Erythroblast (primary cell): ENCODE measurements around the gene SETD6.

Experiments used
- DNase-seq, 2 experiments: peaks; one replicate each; lab custom pipeline; 2025; lab: John Stamatoyannopoulos, UW
- GATA1 ChIP-seq: IDR thresholded peaks from 2 replicates; pipeline ENCODE4 v1.6.1; 2011; ENCODE audit warnings: low read depth, mild to moderate bottlenecking, control low read depth, low read length, moderate library complexity
- POLR2A ChIP-seq: IDR thresholded peaks from 2 replicates; pipeline ENCODE4 v1.6.1; 2011; ENCODE audit warnings: mild to moderate bottlenecking, low read length

Gene SETD6, protein sequence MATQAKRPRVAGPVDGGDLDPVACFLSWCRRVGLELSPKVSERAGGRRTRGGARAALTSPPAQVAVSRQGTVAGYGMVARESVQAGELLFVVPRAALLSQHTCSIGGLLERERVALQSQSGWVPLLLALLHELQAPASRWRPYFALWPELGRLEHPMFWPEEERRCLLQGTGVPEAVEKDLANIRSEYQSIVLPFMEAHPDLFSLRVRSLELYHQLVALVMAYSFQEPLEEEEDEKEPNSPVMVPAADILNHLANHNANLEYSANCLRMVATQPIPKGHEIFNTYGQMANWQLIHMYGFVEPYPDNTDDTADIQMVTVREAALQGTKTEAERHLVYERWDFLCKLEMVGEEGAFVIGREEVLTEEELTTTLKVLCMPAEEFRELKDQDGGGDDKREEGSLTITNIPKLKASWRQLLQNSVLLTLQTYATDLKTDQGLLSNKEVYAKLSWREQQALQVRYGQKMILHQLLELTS

DNA sequence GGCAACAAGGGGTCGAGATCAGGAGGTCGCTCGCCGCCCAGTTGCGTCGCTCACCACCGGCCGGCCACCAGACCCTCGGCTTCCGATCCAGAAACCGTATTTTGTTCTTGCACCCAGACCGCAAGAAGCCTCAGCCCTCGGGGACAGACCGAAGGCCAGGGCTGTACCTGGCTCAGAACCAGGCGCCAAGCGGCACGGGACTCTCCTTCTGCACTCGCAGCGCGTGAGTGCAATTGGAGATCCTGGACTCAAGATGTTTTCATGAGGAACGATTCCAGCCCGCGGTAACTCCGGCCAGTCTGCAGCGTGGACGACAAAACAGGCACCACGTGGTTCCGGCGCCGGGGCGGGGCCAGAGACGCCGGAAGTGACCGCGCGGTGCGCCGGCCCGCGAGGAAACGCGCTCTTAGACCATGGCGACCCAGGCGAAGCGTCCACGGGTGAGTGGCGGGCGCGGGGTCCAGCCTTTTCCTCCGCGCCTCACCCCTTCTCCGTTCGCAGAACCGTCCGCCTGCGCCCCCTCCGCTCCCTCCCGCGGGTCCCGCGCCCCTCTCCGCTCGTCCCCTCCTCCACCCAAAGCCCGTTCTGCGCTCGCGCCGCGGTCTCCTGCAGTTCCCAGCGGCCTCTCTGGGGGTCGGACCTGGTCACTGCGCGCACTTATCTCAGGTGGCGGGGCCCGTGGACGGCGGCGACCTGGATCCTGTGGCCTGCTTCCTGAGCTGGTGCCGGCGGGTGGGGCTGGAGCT is at the start of gene SETD6:
Gene SETD6, plus strand, starts transcription at position 393 of the 746 bp plus-strand sequence. Its CDS starts 21 bp downstream, at position 414.
- TF ChIP-seq GATA1 (no peak), POLR2A (peak; percentile 51)

DNA sequence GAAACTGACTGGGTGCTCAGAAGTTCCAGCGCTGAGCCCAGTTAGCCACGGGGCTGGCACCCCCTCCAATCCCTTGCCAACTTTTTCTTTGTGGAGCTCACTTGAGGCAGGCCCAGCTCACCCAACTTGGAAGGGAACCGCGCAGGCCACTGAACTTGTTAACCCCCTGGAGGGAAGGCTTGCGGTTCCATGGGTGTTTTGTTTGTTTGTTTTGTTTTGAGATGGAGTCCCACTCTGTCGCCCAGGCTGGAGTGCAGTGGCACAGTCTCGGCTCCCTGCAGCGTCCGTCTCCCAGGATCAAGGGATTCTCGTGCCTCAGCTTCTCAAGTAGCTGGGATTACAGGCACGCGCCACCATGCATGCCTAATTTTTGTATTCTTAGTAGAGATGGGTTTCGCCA is 49.5 kb upstream of the SETD6 start:
- no peak for TF ChIP-seq POLR2A
- TF ChIP-seq GATA1: no peak

More for the DNA sequence above, at the start of gene SETD6:
- DNase-seq: peak; percentile 89 to 92

DNA sequence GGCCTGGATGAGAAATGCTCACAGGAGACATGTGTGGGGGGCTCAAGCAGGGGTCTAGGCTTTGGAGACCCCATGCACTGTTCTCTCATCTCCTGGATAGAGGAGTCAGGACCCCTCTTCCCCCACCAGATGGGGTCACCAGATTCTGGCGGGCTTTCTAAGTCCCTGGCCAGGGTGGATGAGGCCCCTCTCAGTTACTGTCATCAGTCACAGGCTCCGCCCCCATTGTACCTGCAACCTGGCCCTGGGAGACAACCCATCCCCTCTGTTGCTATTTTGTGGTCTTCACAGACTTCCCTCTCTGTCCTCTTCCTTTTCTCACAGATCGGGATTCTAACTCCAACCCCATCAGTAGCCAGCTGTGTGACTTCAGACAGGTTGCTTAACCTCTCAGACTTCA is 48.9 kb upstream of the SETD6 start:
- DNase-seq: no peak
- TF ChIP-seq POLR2A (no peak), GATA1 (no peak)

More for the DNA sequence above, 49.5 kb upstream of the SETD6 start:
- DNase-seq: no peak

DNA sequence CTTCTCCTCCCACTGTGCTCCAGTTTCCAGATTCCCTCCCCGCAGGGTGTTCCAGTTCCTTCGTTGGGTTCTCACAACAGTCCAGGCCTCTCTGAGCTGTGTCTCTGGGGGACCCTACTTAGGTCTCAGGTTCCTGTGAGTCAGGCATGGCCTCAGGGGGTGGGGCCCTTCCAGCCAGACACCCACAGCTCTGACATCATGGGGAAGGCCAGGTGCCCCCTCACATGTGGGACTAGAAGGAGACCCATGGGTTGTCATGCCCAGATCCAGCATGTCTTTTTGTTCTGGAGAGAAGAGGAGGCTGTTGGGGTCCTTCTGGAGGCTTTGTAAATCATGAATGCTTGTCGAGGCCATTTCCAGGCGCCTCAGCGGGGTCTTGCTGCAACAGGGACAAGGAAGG is 47.4 kb upstream of the SETD6 start:
- no peak for TF ChIP-seq POLR2A
- no peak for TF ChIP-seq GATA1

DNA sequence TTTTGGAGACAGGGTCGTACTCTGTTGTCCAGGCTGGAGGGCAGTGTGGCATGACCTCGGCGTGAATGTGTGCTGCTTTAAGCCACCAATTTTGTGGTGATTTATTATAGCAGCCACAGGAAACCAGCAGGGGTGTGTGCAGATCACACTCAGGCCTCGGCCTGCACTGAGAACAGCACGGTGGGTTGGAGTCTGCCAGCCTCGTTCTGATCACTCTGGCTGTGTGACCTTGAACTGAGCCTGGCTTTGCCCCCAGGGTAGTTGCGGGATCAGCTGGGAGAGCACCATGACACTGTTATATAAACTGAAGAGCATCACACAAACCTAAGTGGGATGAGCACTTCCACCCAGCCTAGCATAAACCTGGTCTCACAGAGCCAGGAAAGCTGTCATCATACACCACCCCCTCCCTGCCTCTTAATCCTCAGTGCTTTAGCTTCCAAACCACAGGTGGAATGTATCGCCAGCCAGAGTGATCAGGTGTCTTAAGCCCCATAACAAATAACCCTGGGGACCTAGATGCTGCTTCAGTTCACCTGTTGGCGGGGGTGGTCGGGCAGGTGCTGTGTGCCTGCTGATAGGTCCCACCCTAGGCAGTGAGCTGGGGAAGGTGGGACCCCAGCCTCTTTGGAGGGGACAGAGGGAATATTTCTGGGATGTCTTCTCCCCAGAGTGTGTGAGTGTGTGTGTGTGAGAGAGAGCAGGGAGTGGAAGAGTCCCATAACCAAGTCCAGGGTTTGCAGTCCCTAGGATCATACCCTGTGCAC is 43.9 kb upstream of the SETD6 start:
- TF ChIP-seq GATA1 (no peak), POLR2A (no peak)
- DNase-seq: no peak

More for the DNA sequence above, 47.4 kb upstream of the SETD6 start:
- no peak for DNase-seq

DNA sequence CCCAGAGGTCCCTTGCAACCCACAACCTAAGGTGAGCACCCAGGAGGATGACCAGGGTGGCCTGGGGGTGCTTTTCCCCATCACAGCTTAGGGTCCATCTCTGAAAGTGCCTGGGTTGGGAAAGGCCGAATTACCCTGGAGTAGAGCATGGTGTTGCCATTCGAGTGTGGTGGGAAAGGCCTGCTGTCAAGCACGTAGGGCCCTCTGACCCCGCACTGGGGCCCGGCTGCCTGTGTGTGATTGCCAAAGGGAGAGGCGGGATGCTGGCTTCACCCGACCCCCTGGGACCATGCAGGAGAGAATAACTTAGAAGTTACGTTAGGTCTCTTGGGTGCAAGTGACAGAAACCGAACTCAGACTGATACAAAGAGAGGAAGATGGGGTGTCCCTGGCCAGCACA is 43.1 kb upstream of the SETD6 start:
- no peak for TF ChIP-seq GATA1
- no peak for TF ChIP-seq POLR2A
- no peak for DNase-seq

DNA sequence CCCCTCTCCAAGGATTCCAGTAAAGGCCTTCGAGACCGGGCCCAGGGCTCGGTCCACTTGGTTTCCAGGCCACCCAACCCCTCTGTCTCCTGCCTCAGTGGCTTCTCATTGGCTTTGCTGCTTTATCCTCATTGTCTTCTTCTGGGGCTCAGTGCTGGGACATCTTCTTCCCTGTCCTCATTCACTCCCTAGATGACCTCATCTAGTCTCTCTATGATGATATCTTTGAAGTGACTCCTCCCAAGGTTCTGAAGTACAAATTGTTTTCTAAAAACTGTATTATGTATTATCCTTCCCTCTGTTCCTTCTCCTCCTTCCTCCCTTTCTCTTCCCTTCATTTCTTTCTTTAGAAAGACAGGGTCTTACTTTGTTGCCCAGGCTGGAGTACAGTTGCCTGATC is 42.5 kb upstream of the SETD6 start:
- TF ChIP-seq GATA1 (no peak), POLR2A (no peak)
- DNase-seq: peak in 1 of 2 experiments; percentile 8

DNA sequence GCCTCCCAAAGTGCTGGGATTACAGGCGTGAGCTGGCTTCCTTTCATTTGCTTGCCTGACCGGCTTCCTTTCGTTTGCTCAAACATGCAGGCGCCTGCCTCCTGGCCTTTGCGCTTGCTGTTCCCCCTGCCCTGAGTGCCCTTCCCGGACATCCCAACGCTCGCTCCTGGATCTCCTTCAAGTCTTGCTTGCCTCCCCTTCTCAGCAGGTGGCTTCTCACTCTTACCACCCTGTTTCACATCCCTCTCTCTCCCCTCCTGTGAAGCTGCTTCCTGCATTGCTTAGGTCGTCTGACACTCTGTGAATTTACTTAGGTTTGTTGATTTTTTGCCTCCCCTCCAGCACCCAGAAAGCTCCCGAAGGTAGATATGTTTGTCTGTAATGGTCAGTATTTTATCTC is 41.0 kb upstream of the SETD6 start:
- TF ChIP-seq GATA1: no peak
- TF ChIP-seq POLR2A: no peak
- DNase-seq: no peak

DNA sequence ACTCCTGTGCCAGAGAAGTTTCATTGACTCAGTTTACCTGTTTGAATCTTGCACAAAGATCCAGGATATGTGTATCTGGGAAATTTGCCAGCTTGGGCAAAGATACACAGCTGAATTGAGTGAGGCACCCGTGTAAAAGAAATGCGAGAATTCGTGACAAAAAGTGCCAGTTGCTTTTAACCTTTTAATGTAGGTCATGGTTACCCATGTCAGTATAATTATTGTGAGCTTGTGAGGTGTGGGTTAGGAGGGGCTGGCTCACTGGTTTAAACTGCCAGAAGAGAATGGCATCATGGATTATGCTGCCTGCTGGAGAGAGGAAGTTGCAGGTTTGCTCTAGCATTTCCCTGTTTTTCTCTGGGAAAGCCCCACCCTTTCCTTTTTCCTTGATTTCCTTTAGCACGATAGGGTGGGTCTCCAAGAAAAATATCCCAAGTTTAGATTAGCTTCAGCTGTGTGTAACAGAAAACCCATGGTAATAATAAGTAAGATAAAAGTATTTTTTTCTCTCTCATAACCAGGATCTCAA is 40.2 kb upstream of the SETD6 start:
- DNase-seq: no peak
- TF ChIP-seq POLR2A (no peak), GATA1 (no peak)

DNA sequence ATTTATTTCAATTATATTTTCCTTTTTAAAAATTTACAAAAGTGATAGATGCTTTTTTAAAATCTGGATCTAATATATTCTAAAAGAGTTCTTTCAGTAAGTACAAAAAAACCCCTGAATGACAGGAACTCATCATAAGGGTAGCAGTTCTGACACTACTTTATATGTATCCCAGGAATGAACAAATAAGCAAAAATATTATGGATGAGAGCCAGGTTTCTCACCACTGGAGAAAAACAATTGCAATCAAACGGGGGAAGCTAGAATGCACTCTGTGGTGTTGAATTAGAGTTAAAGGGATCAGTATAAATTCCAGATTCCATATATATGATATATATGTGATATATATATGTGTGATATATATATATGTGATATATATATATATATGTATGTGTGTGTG is 38.5 kb upstream of the SETD6 start:
- DNase-seq: no peak
- TF ChIP-seq POLR2A (no peak), GATA1 (no peak)

DNA sequence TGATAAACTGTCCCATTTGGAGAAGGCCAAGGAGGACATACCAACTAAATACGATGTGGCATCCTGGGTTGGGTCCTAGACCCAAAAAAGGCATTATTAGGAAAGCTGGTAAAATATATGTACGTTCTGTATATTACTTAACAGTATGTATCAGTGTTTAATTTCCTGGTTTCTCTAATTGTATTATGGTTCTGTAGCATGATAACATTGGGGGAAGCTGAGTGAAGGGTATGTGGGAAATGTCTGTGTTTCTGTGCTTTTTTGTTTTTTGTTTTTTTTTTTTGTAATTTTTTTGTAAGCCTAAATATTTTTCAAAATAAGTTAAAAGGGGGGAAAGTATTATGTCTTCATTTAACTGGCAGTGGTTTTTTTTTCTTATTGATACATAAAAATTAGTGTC is 36.9 kb upstream of the SETD6 start:
- TF ChIP-seq GATA1 (no peak), POLR2A (no peak)
- no peak for DNase-seq

DNA sequence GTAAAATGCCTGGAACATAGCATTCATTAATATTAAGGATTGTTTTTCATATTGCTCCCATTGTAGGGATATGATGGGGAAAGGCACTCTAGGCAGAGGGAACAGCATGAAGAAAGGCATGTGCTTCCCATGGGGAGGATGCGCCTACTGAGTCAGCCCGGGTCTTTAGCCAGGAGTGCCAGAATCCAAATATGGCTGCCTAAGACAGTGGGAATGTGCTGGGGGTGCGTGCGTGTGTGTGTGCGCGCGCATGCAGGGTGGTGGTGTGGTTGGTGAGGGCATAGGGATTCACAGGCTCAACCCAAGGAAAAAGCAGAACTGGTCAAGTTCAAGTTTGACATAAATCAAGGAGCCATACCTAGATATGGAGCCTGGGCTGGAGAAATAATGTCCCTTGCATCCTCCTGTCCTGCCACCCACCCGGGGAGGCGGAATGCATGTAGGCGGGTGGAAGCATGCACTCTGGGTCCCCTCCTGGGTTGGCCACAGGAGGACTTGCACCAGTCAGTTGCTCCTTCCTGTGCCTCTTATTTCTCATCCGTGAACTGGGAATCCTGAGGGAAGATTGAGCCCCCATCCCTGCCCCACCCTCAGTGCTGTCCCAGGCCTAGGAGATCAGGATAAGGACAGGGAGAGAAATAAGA is 34.0 kb upstream of the SETD6 start:
- no peak for DNase-seq
- TF ChIP-seq GATA1: no peak
- no peak for TF ChIP-seq POLR2A

DNA sequence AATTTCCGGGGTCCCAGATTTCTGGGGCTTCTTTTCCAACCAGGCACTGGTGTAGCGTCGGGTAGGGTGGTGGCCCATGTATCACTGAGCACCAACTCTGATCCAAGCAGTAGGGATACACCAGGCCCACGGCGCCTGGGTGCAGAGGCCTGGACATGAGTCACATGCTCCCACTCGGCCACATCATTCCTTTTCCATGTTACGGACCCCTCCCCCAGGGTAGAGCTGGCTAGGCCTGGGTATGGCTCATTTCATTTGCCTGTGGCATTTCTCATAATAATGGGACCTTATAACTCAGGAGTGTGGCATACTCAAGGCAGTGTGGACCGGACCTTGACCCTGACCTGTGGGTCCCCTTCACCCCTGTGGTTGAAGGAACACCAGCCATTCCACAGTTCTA is 33.4 kb upstream of the SETD6 start:
- DNase-seq: no peak
- TF ChIP-seq GATA1: no peak
- TF ChIP-seq POLR2A: no peak
